Measurements from ENCODE around the gene CLPTM1L. TPM values are rescaled to one million over a fixed set of nuclear protein-coding genes. Genes with fewer than 3 reads are reported as not detected.
"Not testable (repeated sequence)": the region's sequence is repeated elsewhere in the genome, so short reads cannot be mapped to it uniquely, and the experiment has no call there.

CLPTM1L gene
- total RNA-seq, 2 experiments from 2014 or later = 122 to 123 TPM

DNA sequence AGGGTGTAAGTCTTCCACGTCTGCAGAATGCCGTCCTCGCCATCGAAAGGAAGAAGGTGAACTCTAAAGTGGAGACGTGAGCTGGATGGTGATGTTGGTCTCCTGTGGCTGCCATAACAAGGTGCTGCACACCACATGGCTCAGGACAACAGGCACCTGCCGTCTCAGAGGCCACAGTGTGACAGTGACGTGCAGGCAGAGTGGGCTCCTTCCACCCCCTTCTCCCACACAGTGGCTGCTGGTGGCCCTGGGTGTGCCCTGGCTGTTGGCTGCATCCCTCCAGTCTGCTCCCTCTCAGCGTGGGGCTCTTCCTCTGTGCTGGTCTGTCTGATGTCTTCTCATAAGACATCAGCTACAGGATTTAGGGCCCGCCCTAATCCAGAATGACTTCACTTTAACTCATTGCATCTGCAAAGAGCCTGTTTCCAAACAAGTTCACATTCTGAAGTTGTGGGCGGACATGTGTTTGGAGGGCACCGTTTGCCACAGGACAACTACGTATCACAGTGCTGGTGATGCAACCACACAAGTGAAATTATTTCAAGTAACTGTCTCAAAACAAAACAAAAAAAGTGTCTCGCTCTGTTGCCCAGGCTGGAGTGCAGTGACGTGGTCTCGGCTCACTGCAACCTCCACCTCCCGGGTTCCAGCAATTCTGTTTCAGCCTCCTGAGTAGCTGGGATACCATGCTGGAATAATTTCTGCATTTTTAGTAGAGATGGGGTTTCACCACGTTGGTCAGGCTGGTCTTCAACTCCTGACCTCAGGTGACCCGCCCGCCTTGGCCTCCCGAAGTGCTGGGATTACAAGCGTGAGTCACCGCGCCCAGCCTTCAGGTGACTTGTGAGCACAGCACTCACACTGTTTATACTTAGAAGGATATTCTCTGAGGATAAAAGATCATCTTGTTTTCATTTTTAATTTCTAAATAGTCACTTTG, 31.2 kb upstream of the CLPTM1L start:
- H3K36me3 Mint-ChIP-seq (ENCODE audit: low read depth) = no peaks in the 10 kb centered on the region

DNA sequence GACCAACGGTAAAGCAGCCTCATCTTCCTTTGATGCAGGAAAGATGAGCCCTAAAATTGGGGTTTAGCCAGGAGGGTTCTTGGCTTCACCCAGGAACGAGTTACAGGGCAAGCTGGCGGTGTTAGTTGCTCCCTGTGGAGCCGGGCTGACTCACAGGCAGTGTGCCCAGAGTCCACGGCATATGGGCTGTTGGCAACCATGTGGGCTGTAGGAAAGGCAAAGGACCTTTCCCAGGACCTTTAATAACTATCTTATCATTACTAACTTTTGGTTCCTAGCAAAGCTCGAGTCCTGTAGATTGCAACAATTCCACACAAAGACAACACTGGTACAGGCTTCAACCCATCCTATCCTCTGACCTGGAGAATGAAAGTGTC, 29.8 kb upstream of the CLPTM1L start:
- Mint-ChIP-seq H3K9me3 (peaks cover 2% of the 10 kb centered on the region), H3K27me3 (peaks cover 4% of the 10 kb centered on the region), H3K36me3 (ENCODE audit: low read depth) (no peaks in the 10 kb centered on the region), H3K4me3 (no peak overlapping the region), H3K27ac (no peak overlapping the region), H3K4me1 (no peaks in the 10 kb centered on the region)
- no peak for DNase-seq
- ChIA-PET CTCF (no interaction called here), POLR2A (no interaction called here)

More for the DNA sequence above, 31.2 kb upstream of the CLPTM1L start:
- Mint-ChIP-seq H3K27me3 (peaks cover 4% of the 10 kb centered on the region), H3K9me3 (peaks cover 2% of the 10 kb centered on the region), H3K4me1 (peaks cover 3% of the 10 kb centered on the region), H3K27ac (no peak overlapping the region), H3K4me3 (no peak overlapping the region)
- ChIA-PET POLR2A (no interaction called here), CTCF (no interaction called here)
- DNase-seq = no peak

DNA sequence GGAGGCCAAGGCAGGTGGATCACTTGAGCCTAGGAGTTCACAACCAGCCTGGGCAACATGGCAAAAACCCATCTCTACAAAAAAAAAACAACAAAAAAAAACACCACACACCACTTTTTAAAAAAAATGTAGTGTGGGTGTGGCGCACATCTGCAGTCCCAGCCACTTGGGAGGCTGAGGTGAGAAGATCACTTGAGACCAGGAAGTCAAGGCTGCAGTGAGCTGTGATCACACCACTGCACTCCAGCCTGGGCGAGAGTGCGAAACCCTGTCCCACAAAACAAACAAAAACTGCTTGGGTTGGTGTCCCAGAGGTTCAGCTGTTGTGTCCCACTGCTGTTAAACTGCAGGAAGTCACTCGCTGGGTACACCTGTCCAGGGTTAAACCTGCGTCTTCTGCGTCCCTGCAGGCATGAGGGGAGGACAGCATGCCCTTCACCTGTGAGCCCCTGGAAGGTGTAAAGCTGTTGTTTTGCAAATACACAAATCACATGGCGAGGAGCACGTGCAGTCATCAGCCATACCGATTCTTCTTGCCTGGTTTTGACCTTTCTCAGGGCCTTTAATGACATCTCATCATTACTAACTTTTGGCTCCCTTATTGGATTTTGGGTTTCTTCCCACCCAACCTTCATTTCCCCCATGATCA, 29.3 kb upstream of the CLPTM1L start:
- H3K9me3 Mint-ChIP-seq = peaks cover 2% of the 10 kb centered on the region
- no peak overlapping the region for H3K4me3 Mint-ChIP-seq
- peaks cover 4% of the 10 kb centered on the region for H3K27me3 Mint-ChIP-seq
- no peaks in the 10 kb centered on the region for H3K4me1 Mint-ChIP-seq
- ChIA-PET POLR2A (no interaction called here), CTCF (interaction anchor here (0.7 kb wide), 1 partner anchor 244 kb away, joined by 3 read pairs; no protein-coding TSS in a partner anchor)
- DNase-seq = no peak
- H3K36me3 Mint-ChIP-seq (ENCODE audit: low read depth) = no peaks in the 10 kb centered on the region
- H3K27ac Mint-ChIP-seq = no peak overlapping the region

DNA sequence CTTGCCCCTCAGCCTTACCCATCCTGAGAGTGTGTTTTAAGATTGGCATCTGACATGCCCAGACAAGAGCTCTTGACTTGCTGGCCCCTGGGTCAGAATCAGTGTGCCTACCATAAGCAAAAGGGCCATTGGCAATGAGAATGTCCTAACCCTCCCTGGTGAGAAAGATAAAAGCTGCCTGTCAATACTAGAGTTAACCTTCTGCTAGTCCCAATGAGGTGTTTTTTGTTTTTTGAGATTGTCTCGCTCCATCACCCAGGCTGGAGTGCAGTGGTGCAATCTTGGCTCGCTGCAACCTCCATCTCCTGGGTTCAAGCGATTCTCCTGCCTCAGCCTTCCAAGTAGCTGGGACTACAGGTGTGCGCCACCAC, 27.1 kb upstream of the CLPTM1L start:
- H3K4me1 Mint-ChIP-seq; DNase-seq; H3K27me3 Mint-ChIP-seq; CTCF ChIA-PET; H3K4me3 Mint-ChIP-seq; H3K9me3 Mint-ChIP-seq; H3K36me3 Mint-ChIP-seq (ENCODE audit: low read depth); H3K27ac Mint-ChIP-seq; POLR2A ChIA-PET: not testable (repeated sequence)

DNA sequence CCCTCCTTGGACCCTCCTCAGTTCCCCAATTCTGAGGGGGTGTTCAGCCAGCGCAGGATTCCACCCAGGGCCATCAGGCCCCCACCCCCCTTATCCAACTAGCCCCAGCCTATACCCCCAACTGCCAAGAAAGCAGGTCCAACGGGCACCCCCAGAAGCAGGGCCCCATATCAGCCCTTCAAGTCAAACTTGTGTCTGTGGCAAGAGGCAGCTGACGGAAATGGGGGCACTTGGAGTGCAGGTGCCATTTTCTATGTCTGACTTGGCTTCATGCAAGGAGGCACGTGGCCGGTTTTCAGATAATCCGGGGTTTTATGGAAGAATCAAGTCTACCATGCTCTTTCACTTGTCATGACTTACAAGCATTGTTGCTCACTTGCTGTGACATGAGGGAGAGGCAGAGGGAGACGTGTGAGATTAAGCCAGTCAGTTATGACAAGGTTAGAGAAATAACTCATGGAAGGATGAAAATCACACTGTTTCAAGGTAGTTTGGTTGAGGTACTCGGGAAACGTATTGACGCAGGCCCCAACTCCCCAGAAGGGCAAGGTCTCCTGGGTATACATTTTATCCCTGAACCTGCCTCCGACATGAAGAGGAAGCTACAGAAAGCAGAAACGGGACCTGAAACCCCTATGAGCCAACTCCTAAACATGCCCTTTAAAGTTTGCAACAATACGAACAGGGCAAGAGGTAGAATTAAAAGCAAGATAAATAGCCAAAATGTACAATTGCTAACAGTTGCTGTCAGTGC, 26.5 kb upstream of the CLPTM1L start:
- Mint-ChIP-seq H3K4me1 (no peaks in the 10 kb centered on the region), H3K9me3 (no peaks in the 10 kb centered on the region), H3K27ac (no peak overlapping the region), H3K4me3 (no peak overlapping the region), H3K27me3 (peaks cover 4% of the 10 kb centered on the region), H3K36me3 (ENCODE audit: low read depth) (no peaks in the 10 kb centered on the region)
- DNase-seq = no peak
- POLR2A ChIA-PET = no interaction called here
- CTCF ChIA-PET = interaction anchor here (1.0 kb wide), 1 partner anchor 9 kb away, joined by 3 read pairs; no protein-coding TSS in a partner anchor

DNA sequence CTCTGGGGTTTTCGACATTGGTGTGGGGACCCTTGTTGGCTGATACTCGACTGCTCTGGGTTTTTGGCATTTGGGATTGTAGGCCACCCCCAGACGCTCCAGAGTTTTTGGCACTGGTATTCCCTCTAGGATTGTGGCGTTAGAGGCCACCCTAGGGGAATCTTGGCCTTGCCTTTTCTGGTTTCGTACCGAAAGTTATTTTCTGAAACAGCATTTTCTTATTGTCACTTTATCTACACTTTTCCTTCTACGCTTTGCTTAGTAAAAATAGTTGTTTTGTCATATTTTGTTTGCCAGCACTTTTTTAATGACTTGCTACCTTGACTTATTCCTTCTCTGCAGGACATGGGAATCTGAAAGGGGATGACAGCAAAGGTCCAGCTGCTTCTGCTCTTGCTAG, 25.1 kb upstream of the CLPTM1L start:
- Mint-ChIP-seq H3K36me3 (ENCODE audit: low read depth) (no peaks in the 10 kb centered on the region), H3K27me3 (peaks cover 4% of the 10 kb centered on the region), H3K9me3 (no peaks in the 10 kb centered on the region), H3K27ac (no peak overlapping the region), H3K4me1 (no peaks in the 10 kb centered on the region), H3K4me3 (no peak overlapping the region)
- no peak for DNase-seq
- POLR2A ChIA-PET = no interaction called here
- CTCF ChIA-PET = interaction anchor here (1.0 kb wide), 1 partner anchor 10 kb away, joined by 3 read pairs; no protein-coding TSS in a partner anchor

DNA sequence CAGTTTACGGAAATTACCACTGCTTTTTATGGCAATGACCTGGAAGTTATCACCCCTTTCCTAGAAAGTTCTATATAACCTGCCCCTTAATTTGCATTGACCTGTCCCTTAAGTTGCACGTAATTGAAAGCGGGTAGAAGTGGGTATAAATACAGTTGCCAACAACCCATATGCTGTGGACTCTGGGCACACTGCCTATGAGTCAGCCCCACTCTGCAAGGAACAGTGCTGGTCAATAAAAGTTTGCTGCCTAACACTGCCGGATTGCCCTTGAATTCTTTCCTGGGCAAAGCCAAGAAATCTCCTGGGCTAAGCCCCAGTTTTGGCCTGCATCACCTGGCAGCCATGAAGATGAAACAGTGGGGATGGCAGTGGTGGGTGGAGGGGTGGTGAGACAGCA, 23.9 kb upstream of the CLPTM1L start:
- Mint-ChIP-seq H3K27ac (no peak overlapping the region), H3K9me3 (no peaks in the 10 kb centered on the region), H3K4me3 (no peak overlapping the region), H3K27me3 (peaks cover 4% of the 10 kb centered on the region), H3K4me1 (no peaks in the 10 kb centered on the region), H3K36me3 (ENCODE audit: low read depth) (no peaks in the 10 kb centered on the region)
- DNase-seq = no peak
- CTCF ChIA-PET = no interaction called here
- POLR2A ChIA-PET = no interaction called here

DNA sequence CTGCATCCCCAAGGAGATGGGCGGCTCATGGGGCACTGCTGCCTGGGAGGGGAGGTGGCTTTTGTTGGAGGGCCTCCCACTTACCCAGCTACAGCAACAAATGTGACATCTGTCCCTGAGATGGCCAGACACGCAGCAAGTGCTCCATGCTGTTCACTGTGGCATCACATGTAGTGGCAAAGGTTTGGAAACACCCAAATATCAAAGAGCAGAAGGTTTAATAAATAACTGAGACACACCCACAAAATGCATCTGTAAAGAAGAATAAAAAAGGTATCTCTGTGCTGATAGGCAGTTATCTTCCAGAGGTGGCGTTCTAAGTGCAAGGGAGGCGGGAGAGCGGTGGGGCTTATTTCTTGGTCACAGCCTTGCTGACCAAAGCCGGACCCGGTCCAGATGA, 23.3 kb upstream of the CLPTM1L start:
- no peak for DNase-seq
- ChIA-PET POLR2A (no interaction called here), CTCF (no interaction called here)
- no peak overlapping the region for H3K27ac Mint-ChIP-seq
- no peaks in the 10 kb centered on the region for H3K9me3 Mint-ChIP-seq
- H3K36me3 Mint-ChIP-seq (ENCODE audit: low read depth) = no peaks in the 10 kb centered on the region
- H3K4me1 Mint-ChIP-seq = no peaks in the 10 kb centered on the region
- peaks cover 9% of the 10 kb centered on the region for H3K27me3 Mint-ChIP-seq
- H3K4me3 Mint-ChIP-seq = no peak overlapping the region

DNA sequence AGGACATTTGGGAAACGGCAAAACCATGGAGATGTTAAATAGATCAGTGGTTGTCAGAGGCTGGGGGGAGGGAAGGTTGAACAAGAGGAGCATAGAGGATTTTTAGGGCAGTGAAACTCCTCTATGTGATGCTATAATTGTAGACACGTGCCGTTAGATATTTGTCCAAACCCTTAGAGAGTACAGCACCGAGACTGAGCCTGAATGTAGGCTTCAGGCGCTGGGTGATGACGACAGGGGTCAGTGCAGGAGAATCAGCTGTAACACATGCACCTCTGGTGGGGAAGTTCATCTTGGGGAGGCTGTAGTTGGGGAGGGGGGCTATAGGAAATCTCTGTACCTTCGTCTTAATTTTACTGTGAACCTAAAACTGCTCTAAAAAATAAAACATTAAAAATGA, 22.2 kb upstream of the CLPTM1L start:
- no peaks in the 10 kb centered on the region for H3K9me3 Mint-ChIP-seq
- no peaks in the 10 kb centered on the region for H3K36me3 Mint-ChIP-seq (ENCODE audit: low read depth)
- peaks cover 13% of the 10 kb centered on the region for H3K27me3 Mint-ChIP-seq
- CTCF ChIA-PET = no interaction called here
- no peaks in the 10 kb centered on the region for H3K4me1 Mint-ChIP-seq
- no peak overlapping the region for H3K27ac Mint-ChIP-seq
- POLR2A ChIA-PET = no interaction called here
- H3K4me3 Mint-ChIP-seq = no peak overlapping the region
- no peak for DNase-seq

DNA sequence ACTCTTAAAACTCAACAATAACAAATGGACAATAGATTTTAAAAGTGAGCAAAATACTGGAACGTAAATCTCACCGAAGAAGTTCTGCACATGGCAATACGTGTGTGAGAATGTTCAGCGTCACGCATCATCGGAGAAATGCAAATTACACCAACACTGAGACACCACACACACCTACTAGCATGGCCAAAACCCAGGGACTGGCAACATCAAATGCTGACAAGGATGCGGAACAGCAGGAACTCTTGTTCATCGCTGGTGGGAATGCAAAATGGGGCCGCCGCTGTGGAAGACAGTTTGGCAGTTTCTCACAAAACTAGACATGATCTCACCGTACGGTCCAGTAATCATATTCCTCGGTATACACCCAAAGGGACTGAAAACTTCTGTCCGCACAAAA, 21.6 kb upstream of the CLPTM1L start:
- no peak overlapping the region for H3K4me3 Mint-ChIP-seq
- no peak overlapping the region for H3K27ac Mint-ChIP-seq
- H3K4me1 Mint-ChIP-seq = no peaks in the 10 kb centered on the region
- peaks cover 12% of the 10 kb centered on the region for H3K27me3 Mint-ChIP-seq
- no peak for DNase-seq
- H3K9me3 Mint-ChIP-seq = no peaks in the 10 kb centered on the region
- CTCF ChIA-PET = no interaction called here
- no peaks in the 10 kb centered on the region for H3K36me3 Mint-ChIP-seq (ENCODE audit: low read depth)
- POLR2A ChIA-PET = no interaction called here

DNA sequence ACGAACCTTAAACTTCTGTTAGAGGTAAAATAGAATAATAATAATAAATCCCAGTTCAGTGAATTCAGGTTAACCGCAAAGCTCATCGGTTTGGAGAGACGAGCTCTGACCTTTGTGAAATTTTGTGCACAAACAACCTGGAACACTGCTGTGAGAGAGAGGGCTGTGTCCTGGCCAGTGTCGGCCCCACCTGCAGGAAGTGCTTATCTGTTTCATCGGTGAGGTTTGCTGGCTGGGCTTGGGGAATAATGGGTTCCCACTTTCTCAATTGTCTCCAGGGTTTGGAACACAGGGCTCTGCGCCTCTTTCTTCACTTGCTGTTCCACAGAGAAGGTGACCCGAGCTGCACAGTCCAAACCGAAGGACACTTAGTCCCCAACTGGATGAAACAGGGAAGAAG, 19.3 kb upstream of the CLPTM1L start:
- ChIA-PET CTCF (no interaction called here), POLR2A (no interaction called here)
- no peak for DNase-seq
- Mint-ChIP-seq H3K4me1 (no peaks in the 10 kb centered on the region), H3K4me3 (no peak overlapping the region), H3K9me3 (no peaks in the 10 kb centered on the region), H3K27me3 (peaks cover 12% of the 10 kb centered on the region), H3K27ac (no peak overlapping the region), H3K36me3 (ENCODE audit: low read depth) (no peaks in the 10 kb centered on the region)

DNA sequence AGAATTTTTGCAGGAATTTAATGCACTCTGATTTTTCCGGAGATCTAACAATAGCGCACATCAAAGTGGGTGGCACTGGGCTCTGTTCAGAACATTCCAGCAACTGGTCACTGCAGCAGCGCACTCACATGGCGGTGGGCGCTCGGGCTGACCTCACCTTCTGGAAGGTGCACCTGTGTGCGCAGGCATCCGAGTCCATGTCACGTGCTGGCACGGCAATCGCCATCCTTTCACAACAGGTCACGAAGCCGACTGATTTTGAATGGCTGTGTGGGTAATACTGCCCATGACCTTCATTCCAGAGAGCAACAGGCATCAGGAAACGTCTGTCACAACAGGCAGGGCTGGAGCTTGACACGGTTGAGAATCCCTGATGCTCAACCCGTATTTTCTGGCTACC, 18.7 kb upstream of the CLPTM1L start:
- CTCF ChIA-PET = interaction anchor here (1.1 kb wide), 1 partner anchor 17 kb away, joined by 3 read pairs; no protein-coding TSS in a partner anchor
- POLR2A ChIA-PET = no interaction called here
- Mint-ChIP-seq H3K27ac (no peak overlapping the region), H3K4me1 (no peaks in the 10 kb centered on the region), H3K4me3 (no peak overlapping the region), H3K36me3 (ENCODE audit: low read depth) (no peaks in the 10 kb centered on the region), H3K9me3 (no peaks in the 10 kb centered on the region), H3K27me3 (peaks cover 12% of the 10 kb centered on the region)
- no peak for DNase-seq

DNA sequence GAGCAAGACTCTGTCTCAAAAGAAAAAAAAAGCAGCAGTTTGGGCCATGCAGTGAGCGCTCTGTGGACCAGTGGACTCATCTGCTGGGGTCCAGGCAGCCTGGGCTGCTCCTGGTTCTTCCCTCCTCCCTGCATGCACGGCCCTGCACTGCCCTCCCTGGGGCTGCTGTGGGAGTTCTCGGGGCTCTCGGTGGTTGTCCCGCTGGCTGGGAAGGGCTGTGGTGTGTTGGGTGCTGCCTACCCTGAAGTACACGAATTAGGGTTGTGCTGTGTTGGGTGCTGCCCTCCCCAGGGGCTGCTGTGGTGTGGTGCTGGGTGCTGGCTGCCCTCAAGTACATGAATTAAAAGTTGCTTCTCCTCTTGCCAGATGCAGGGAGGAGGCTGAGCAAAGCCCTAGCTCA, 18.3 kb upstream of the CLPTM1L start:
- no peaks in the 10 kb centered on the region for H3K4me1 Mint-ChIP-seq
- ChIA-PET POLR2A (no interaction called here), CTCF (interaction anchor here (1.1 kb wide), 1 partner anchor 17 kb away, joined by 3 read pairs; no protein-coding TSS in a partner anchor)
- DNase-seq = no peak
- H3K36me3 Mint-ChIP-seq (ENCODE audit: low read depth) = no peaks in the 10 kb centered on the region
- no peak overlapping the region for H3K27ac Mint-ChIP-seq
- no peaks in the 10 kb centered on the region for H3K9me3 Mint-ChIP-seq
- H3K27me3 Mint-ChIP-seq = peaks cover 12% of the 10 kb centered on the region
- no peak overlapping the region for H3K4me3 Mint-ChIP-seq
